Endothelial cell of umbilical vein (primary cell): Measurements from ENCODE around the gene SPAG16. TPM values are rescaled to one million over a fixed set of nuclear protein-coding genes. Genes with fewer than 3 reads are reported as not detected.

ENCODE experiments used
- BruUV-seq: library from RNA; stranded (reverse); fragments of 400-500 nt; replicated peaks from 2 replicates; lab custom pipeline; 2021; lab: Mats Ljungman, UMichigan
- CTCF ChIA-PET: fragments of 300-600, 350-600 bp; sonication (Branson Sonifier 250); formaldehyde crosslinking; loops from one replicate; lab custom pipeline; 2021; ENCODE audit warnings: antibody characterized with exemption, inconsistent platforms; lab: Charles Lee
- POLR2A ChIA-PET: fragments of 300-600, 350-600 bp; sonication (Branson Sonifier 250); formaldehyde crosslinking; loops from one replicate; lab custom pipeline; 2021; ENCODE audit warnings: antibody characterized with exemption, inconsistent platforms; lab: Charles Lee
- DNase-seq: peaks from one replicate; pipeline ENCODE4 v3.0.0-alpha.2; 2011; ENCODE audit warnings: low read depth, low spot score
- FAIRE-seq: peaks from 2 replicates; lab custom pipeline; 2011; peaks lifted over from hg19 to GRCh38; lab: Jason Lieb, UNC
- H2AFZ ChIP-seq: 2 replicates; pipeline ENCODE4 v1.6.0; 2012; ENCODE audit warnings: low read depth, low read length, control low read depth, inconsistent platforms
- H3K27ac ChIP-seq: 2 replicates; pipeline ENCODE4 v1.5.1; 2011; ENCODE audit warnings: low read depth, mild to moderate bottlenecking, control low read depth, low read length, moderate library complexity; ENCODE audit not compliant: insufficient read depth
- H3K27me3 ChIP-seq, 2 experiments: 2 replicates each; pipeline versions ENCODE4 v1.6.0 to v1.6.1; 2011; ENCODE audit warnings: low read length in 2 of 2, mixed read lengths in 1 of 2; ENCODE audit not compliant: control insufficient read depth in 2 of 2, insufficient read depth in 2 of 2
- H3K36me3 ChIP-seq, 2 experiments: 2 replicates in 1 of 2; 3 replicates in 1 of 2; pipeline ENCODE4 v1.5.1; 2011; ENCODE audit warnings: low read length in 2 of 2, mild to moderate bottlenecking in 1 of 2, moderate library complexity in 1 of 2; ENCODE audit not compliant: control insufficient read depth in 2 of 2, insufficient read depth in 2 of 2; ENCODE audit errors: extremely low read depth in 1 of 2
- H3K4me1 ChIP-seq: 3 replicates; pipeline ENCODE4 v1.5.1; 2011; ENCODE audit warnings: mild to moderate bottlenecking, low read length; ENCODE audit not compliant: control insufficient read depth, insufficient read depth; ENCODE audit errors: extremely low read depth
- H3K4me2 ChIP-seq: 2 replicates; pipeline ENCODE4 v1.6.1; 2011; ENCODE audit warnings: low read length, control low read depth, mixed read lengths; ENCODE audit not compliant: insufficient read depth
- H3K4me3 ChIP-seq, 3 experiments: fragments of 200-600 bp in 1 of 3; sonication (generic), shearing (Covaris generic) in 1 of 3; replicated peaks in 1 of 3; 2 replicates each; pipeline ENCODE4 v1.5.1; 2011 to 2016; ENCODE audit warnings: control low read depth in 3 of 3, low read length in 3 of 3, mild to moderate bottlenecking in 2 of 3, inconsistent platforms in 1 of 3, low read depth in 1 of 3, moderate library complexity in 1 of 3; ENCODE audit not compliant: insufficient read depth in 1 of 3
- H3K79me2 ChIP-seq: 2 replicates; pipeline ENCODE4 v1.6.0; 2012; ENCODE audit warnings: low read length, inconsistent platforms; ENCODE audit not compliant: control insufficient read depth, insufficient read depth
- H3K9ac ChIP-seq: replicated peaks from 2 replicates; pipeline ENCODE3; 2011; ENCODE audit warnings: low read length, control low read depth; ENCODE audit not compliant: insufficient read depth; ENCODE audit errors: extremely low read depth
- H3K9me1 ChIP-seq: replicated peaks from 3 replicates; pipeline ENCODE4 v1.6.0; 2011; ENCODE audit warnings: mild to moderate bottlenecking, low read length; ENCODE audit not compliant: control insufficient read depth, insufficient read depth; ENCODE audit errors: extremely low read depth
- H3K9me3 ChIP-seq: replicated peaks from 2 replicates; pipeline ENCODE4 v1.5.1; 2012; ENCODE audit warnings: low read length, inconsistent platforms; ENCODE audit not compliant: control insufficient read depth, insufficient read depth
- H4K20me1 ChIP-seq: replicated peaks from 2 replicates; pipeline ENCODE3; 2011; ENCODE audit warnings: mild to moderate bottlenecking, low read length; ENCODE audit not compliant: control insufficient read depth, insufficient read depth; ENCODE audit errors: extremely low read depth
- CTCF ChIP-seq, 2 donors: IDR thresholded peaks; 1 replicate in 1 of 2; 2 replicates in 1 of 2; pipeline ENCODE4 v1.5.1; 2011; ENCODE audit warnings: low read length in 2 of 2, mild to moderate bottlenecking in 2 of 2, moderate library complexity in 2 of 2, control low read depth in 1 of 2, inconsistent platforms in 1 of 2, low read depth in 1 of 2; ENCODE audit not compliant: insufficient read depth in 1 of 2; ENCODE audit errors: extremely low read depth in 1 of 2
- EZH2 ChIP-seq: IDR thresholded peaks from 2 replicates; pipeline ENCODE4 v1.6.1; 2012; ENCODE audit warnings: borderline replicate concordance, low read depth, mild to moderate bottlenecking, moderate library complexity, low read length, inconsistent platforms; ENCODE audit not compliant: severe bottlenecking
- FOS ChIP-seq: IDR thresholded peaks from 2 replicates; pipeline ENCODE4 v1.6.1; 2011; ENCODE audit warnings: mild to moderate bottlenecking, low read length, moderate library complexity, borderline replicate concordance; ENCODE audit not compliant: insufficient read depth
- GATA2 ChIP-seq: IDR thresholded peaks from 2 replicates; pipeline ENCODE4 v1.7.0; 2011; ENCODE audit warnings: low read depth, mild to moderate bottlenecking, moderate library complexity, mixed read lengths, low read length; ENCODE audit not compliant: insufficient read length, insufficient read depth
- JUN ChIP-seq: IDR thresholded peaks from 2 replicates; pipeline ENCODE4 v1.6.1; 2011; ENCODE audit warnings: borderline replicate concordance, low read depth; ENCODE audit not compliant: insufficient read length, insufficient read depth
- MAX ChIP-seq: IDR thresholded peaks from 2 replicates; pipeline ENCODE4 v1.6.1; 2011; ENCODE audit not compliant: insufficient read depth, insufficient read length
- MYC ChIP-seq: IDR thresholded peaks from one replicate; pipeline ENCODE4 v1.6.1; 2011; ENCODE audit warnings: mild to moderate bottlenecking, low read depth, low read length
- POLR2A ChIP-seq: IDR thresholded peaks from 2 replicates; pipeline ENCODE4 v1.6.1; 2012; ENCODE audit warnings: low read depth, mild to moderate bottlenecking, control low read depth, low read length
- POLR2AphosphoS5 ChIP-seq: IDR thresholded peaks from 2 replicates; pipeline ENCODE4 v1.6.1; 2012; ENCODE audit warnings: low read depth, mild to moderate bottlenecking, control low read depth, low read length, moderate library complexity; ENCODE audit not compliant: insufficient read depth
- dilution Hi-C: fragments of 300-500 bp; cut with MboI; formaldehyde crosslinking; loops from one replicate; pipeline ENCODE4 v1.15.0; 2019; ENCODE audit warnings: low sequenced_read_pairs; ENCODE audit not compliant: extremely low pct_ligation_motif_present
- intact Hi-C: fragments of 100-400 bp; cut with micrococcal nuclease; formaldehyde crosslinking; loops from one replicate; pipeline ENCODE4 v1.10.0; 2022
- polyA plus RNA-seq, 4 experiments: library from polyadenylated mRNA; depleted of rRNA in 3 of 4; stranded (reverse) in 3 of 4; unstranded in 1 of 4; fragments of >200 nt; gene quantifications; 2 replicates each; pipeline versions ENCODE4 v1.2.1 to v1.2.3, GENCODE V29; 2011 to 2012; ENCODE audit warnings: missing spikeins in 1 of 4
- total RNA-seq: library from RNA; stranded (reverse); gene quantifications from 2 replicates; pipeline ENCODE4 v1.2.3, GENCODE V29; 2021

SPAG16 gene
- total and polyA plus RNA-seq, 2 donors (not counting 3 experiments of a cell fraction or from before 2014, with no cell fraction given) = 4.0 to 7.7 TPM

- Histone ChIP-seq H3K79me2 (no peaks in the 10 kb centered on the region), H3K9me1 (no peaks in the 10 kb centered on the region), H3K9ac (no peak overlapping the region), H4K20me1 (no peaks in the 10 kb centered on the region), H3K27me3 (no peaks in the 10 kb centered on the region), H3K27ac (no peak overlapping the region), H3K4me3 (no peak overlapping the region), H3K4me2 (no peak overlapping the region), H3K4me1 (no peaks in the 10 kb centered on the region), H3K9me3 (no peaks in the 10 kb centered on the region), H3K36me3 (no peaks in the 10 kb centered on the region), H2AFZ (no peak overlapping the region)
- intact Hi-C loops (no loop called here), dilution Hi-C loops (no loop called here)
- BruUV-seq = no TSS peak
- CTCF ChIA-PET = no interaction called here
- DNase-seq = no peak
- no peak for TF ChIP-seq MYC
- TF ChIP-seq POLR2AphosphoS5 = no peak
- no peak for TF ChIP-seq MAX
- TF ChIP-seq CTCF (IDR thresholded peaks at IDR 0.05; ENCODE audit: extremely low read depth in 1 of 2, insufficient read depth in 1 of 2, low read depth in 1 of 2, low read length in 2 of 2) = no peak
- no peak for TF ChIP-seq EZH2
- no peak for TF ChIP-seq GATA2
- TF ChIP-seq JUN = no peak
- TF ChIP-seq FOS = no peak
- TF ChIP-seq POLR2A = no peak
- no peak for FAIRE-seq
- POLR2A ChIA-PET = no interaction called here
Observed at GRCh38 chr2:213317929-213318328, 33.7 kb downstream of the SPAG16 start.
